ENCODE data around the gene SFMBT2.

DNA sequence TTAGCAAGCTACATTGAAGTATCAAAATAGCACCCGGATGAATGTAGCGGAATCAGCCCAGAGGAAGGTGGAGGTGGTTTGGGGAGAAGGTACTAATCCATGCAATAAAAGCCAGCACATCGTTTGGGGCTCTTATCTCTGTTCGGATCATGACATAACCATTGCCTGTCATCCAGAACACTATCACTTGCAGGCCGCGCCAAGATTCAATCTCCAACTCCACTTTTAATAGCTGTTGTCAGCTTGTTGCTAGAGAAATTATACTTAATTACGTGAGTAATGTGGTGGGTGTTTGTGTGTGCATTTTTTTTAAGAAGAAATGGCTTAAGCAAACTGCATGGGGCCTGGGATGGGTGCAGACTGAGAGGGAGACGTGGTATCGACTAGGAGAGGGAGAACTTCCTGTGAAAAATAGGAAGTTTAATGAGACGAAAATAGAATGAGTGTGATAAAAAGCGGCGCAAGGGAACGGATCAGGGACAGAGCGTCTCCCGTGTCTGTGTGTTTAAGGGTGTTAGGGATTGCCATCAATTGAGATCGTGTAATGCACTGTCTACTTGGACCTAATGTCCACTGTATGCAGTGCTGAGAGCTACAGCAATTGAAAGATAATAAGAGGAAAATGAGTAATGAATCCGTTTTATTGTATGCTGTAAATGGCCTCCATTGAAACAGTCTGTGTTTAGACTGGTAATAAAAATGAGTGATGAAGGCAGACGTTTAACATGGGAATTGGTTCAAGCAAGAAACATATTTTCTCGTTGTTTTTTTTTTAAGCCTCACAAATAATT lies 27.6 kb upstream of the SFMBT2 start:
- TF ChIP-seq POLR2A (IDR thresholded peaks at IDR 0.05) (no peak), POLR2AphosphoS5 (IDR thresholded peaks at IDR 0.05) (no peak)

Data from spleen (tissue), 3 donors.